ENCODE measurements around the gene EMC10.

EMC10 gene

DNA sequence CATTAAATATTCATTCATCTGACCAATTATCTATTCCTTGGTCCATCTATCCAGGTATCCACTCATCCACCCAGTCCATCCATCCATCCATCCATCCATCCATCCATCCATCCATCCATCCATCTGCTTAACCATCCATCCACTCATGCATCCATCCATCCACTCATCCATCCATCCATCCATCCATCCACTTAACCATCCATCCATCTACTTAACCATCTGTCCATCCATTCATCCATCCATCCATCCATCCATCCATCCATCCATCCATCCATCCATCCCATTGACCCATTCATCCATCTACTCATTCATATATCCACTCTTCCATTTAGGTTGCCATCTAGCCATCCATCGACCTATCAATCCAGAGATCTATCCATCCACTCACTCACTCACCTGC lies 32.2 kb upstream of the EMC10 start:
- DNase-seq (ENCODE audit: extremely low read depth, low read depth) = no peak
- TF ChIP-seq CTCF (IDR thresholded peaks at IDR 0.05; ENCODE audit: low read depth, low read length) = no peak

GRCh38 chr19:50447053-50447452 lies 29.3 kb upstream of the EMC10 start:
- DNase-seq (ENCODE audit: extremely low read depth, low read depth) = no peak

DNA sequence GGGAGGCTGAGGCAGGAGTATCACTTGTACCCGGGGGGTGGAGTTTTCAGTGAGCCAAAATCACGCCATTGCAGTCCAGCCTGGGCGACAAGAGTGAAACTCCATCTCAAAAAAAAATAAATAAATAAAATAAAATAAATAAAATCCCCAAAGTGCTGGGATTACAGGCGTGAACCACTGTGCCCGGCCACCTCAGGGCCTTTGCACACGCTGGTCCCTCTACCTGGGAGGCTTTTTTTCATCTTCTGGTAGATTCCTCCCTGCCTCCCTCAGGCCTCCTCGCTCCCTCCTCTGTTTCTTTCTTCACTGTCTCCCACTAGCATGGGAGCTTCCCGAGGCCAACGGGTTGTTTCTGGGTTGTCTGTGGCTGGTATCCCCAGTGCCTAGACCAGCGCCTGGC lies 28.6 kb upstream of the EMC10 start:
- no peak for TF ChIP-seq CTCF (IDR thresholded peaks at IDR 0.05; ENCODE audit: low read depth, low read length)

More at GRCh38 chr19:50447053-50447452, 29.3 kb upstream of the EMC10 start:
- TF ChIP-seq CTCF (IDR thresholded peaks at IDR 0.05; ENCODE audit: low read depth, low read length) = no peak

DNA sequence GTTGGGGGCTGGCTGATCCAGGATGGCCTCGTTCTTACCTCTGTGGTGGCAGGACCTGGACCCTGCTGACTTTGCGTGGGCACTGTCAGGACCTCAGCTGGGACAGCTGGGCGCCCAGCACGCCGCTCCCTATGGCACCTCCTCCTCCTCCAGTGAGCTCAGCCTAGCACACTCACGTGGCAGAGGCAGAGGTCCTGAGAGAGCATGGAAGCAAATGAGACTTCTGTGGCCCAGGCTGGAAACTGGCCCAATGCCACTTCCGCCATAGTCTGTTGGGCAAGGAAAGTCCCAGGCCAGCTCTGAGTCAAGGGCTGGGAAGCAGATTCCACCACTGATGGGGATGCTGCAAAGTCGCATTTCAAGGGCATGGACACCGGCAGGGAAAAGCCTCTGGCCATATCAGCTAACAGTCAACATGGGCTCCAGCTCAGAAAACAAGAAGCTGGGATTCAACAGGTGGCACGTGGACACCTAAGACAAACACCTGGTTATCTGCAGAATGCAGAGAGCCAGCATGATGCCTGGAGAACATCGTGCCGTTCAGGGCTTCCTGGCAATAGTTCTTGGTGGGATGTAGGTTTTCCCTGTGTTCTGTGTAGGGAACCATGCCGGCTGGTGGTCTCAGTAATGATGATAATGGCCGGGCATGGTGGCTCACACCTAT lies 26.9 kb upstream of the EMC10 start:
- DNase-seq (ENCODE audit: extremely low read depth, low read depth) = no peak
- no peak for TF ChIP-seq CTCF (IDR thresholded peaks at IDR 0.05; ENCODE audit: low read depth, low read length)

More for the DNA sequence above, 28.6 kb upstream of the EMC10 start:
- no peak for DNase-seq (ENCODE audit: extremely low read depth, low read depth)

DNA sequence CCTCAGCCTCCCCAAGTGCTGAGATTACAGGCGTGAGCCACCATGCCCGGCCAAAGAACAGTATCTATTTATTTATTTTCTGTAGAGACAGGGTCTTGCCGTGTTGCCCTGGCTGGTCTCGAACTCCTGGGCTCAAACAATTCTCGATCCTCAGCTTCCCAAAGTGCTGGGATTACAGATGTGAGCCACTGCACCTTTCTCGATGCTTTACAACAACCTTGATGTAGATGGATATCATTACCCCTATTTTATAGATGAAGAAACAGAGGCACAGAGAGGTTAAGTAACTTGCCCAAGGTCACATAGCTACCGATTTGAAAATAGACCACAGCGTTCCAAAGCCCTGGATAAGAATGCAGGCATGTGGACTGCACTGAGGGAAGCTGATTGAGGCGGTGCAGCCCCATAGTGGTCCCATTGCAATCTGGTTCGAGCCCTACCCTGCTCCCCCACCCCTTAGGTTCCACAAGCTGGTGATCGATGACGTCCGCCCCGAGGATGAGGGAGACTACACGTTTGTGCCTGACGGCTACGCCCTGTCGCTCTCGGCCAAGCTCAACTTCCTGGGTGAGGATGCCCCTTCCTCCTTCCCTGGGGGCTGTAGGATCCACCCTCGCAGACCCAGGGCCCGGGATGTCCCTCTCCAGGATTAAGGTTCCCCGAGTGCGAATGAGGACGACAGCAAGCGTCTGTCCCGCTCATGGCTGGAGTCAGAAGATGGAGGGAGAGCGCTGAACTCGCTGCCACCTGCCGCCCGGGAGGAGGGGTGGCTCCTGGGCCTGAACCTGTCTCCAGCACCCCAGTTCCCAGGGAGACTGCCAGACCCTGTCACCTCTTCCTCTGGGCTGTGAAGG lies 25.7 kb upstream of the EMC10 start:
- DNase-seq (ENCODE audit: extremely low read depth, low read depth) = no peak
- no peak for TF ChIP-seq CTCF (IDR thresholded peaks at IDR 0.05; ENCODE audit: low read depth, low read length)

DNA sequence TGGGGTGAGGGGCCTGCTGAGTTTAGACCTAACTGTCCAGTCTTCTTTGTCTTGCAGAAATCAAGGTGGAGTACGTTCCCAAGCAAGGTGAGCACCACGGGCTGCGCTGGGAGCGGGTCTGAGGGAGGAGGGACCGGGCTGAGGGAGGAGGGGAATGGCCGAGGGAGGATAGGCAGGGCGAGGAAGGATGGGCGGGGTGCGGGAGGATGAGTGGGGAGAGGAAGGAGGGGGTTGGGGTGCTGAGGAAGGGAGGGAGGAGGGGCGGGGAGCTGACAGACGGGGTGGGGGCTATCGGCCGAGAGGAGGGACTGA lies 25.1 kb upstream of the EMC10 start:
- DNase-seq (ENCODE audit: extremely low read depth, low read depth) = no peak
- TF ChIP-seq CTCF (IDR thresholded peaks at IDR 0.05; ENCODE audit: low read depth, low read length) = no peak

- TF ChIP-seq CTCF (IDR thresholded peaks at IDR 0.05; ENCODE audit: low read depth, low read length) = no peak
- no peak for DNase-seq (ENCODE audit: extremely low read depth, low read depth)
Measured at GRCh38 chr19:50453243-50453642, 23.1 kb upstream of the EMC10 start.
